Neuronal stem cell (in vitro differentiated cells): ENCODE data around the gene RNU6-9.
A peak's percentile ranks its signal among the peaks of the same experiment; 100 is the strongest.

Source experiments
- DNase-seq: peaks from one replicate; pipeline ENCODE4 v3.0.0-alpha.2; 2013; ENCODE audit warnings: low spot score
- H2AFZ ChIP-seq: one replicate; pipeline ENCODE4 v1.6.1; 2013; ENCODE audit warnings: mild to moderate bottlenecking, low read length, inconsistent platforms
- H2AK5ac ChIP-seq: 2 replicates; pipeline ENCODE4 v1.6.1; 2013; ENCODE audit warnings: low read depth, mild to moderate bottlenecking, inconsistent platforms, low read length, moderate library complexity, mixed read lengths
- H2BK120ac ChIP-seq: 2 replicates; pipeline ENCODE4 v1.6.1; 2013; ENCODE audit warnings: low read depth, mild to moderate bottlenecking, inconsistent platforms, low read length, moderate library complexity, mixed read lengths
- H2BK12ac ChIP-seq: one replicate; pipeline ENCODE4 v1.6.1; 2013; ENCODE audit warnings: low read length, inconsistent platforms
- H2BK15ac ChIP-seq: 2 replicates; pipeline ENCODE4 v1.6.1; 2013; ENCODE audit warnings: mild to moderate bottlenecking, low read length, inconsistent platforms, mixed read lengths
- H2BK5ac ChIP-seq: one replicate; pipeline ENCODE4 v1.6.1; 2013; ENCODE audit warnings: inconsistent platforms, mild to moderate bottlenecking, low read length, moderate library complexity
- H3K14ac ChIP-seq: one replicate; pipeline ENCODE4 v1.6.1; 2013; ENCODE audit warnings: low read length, inconsistent platforms
- H3K18ac ChIP-seq: 2 replicates; pipeline ENCODE4 v1.6.1; 2013; ENCODE audit warnings: low read length, inconsistent platforms
- H3K23ac ChIP-seq: 2 replicates; pipeline ENCODE4 v1.6.1; 2013; ENCODE audit warnings: low read depth, mild to moderate bottlenecking, mixed read lengths, low read length, inconsistent platforms; ENCODE audit not compliant: poor library complexity
- H3K27ac ChIP-seq: replicated peaks from 3 replicates; pipeline ENCODE4 v1.5.1; 2013; ENCODE audit warnings: low read length, inconsistent platforms
- H3K27me3 ChIP-seq, 3 experiments: 2 replicates each; pipeline ENCODE4 v1.6.1; 2013; ENCODE audit warnings: low read length in 3 of 3, mild to moderate bottlenecking in 2 of 3, inconsistent platforms in 1 of 3, low read depth in 1 of 3, mixed read lengths in 1 of 3, moderate library complexity in 1 of 3; ENCODE audit not compliant: control insufficient read depth in 3 of 3, insufficient read depth in 3 of 3
- H3K36me3 ChIP-seq, 2 donors: replicated peaks in 1 of 2; 2 replicates each; pipeline ENCODE4 v1.6.1; 2013; ENCODE audit warnings: low read length in 2 of 2; ENCODE audit not compliant: control insufficient read depth in 2 of 2, insufficient read depth in 2 of 2
- H3K4ac ChIP-seq: 2 replicates; pipeline ENCODE4 v1.6.1; 2013; ENCODE audit warnings: inconsistent platforms, mild to moderate bottlenecking, low read length, moderate library complexity
- H3K4me1 ChIP-seq, 2 donors: 1 replicate in 1 of 2; 2 replicates in 1 of 2; pipeline ENCODE4 v1.6.1; 2013; ENCODE audit warnings: low read length in 2 of 2, low read depth in 1 of 2; ENCODE audit not compliant: control insufficient read depth in 2 of 2, insufficient read depth in 1 of 2
- H3K4me2 ChIP-seq: one replicate; pipeline ENCODE4 v1.6.1; 2013; ENCODE audit warnings: mild to moderate bottlenecking, low read length, inconsistent platforms; ENCODE audit not compliant: insufficient read depth, poor library complexity, severe bottlenecking
- H3K4me3 ChIP-seq, 2 donors: 2 replicates each; pipeline ENCODE4 v1.5.1; 2013; ENCODE audit warnings: low read length in 2 of 2, mild to moderate bottlenecking in 2 of 2, inconsistent platforms in 1 of 2, moderate library complexity in 1 of 2
- H3K79me1 ChIP-seq: one replicate; pipeline ENCODE4 v1.6.1; 2013; ENCODE audit warnings: low read depth, mild to moderate bottlenecking, inconsistent platforms, low read length, moderate library complexity
- H3K9ac ChIP-seq: one replicate; pipeline ENCODE4 v1.6.1; 2013; ENCODE audit warnings: mild to moderate bottlenecking, low read depth, low read length, inconsistent platforms; ENCODE audit not compliant: poor library complexity
- H3K9me3 ChIP-seq, 2 donors: replicated peaks in 1 of 2; 2 replicates each; pipeline versions ENCODE3 to v1.6.1; 2013; ENCODE audit warnings: low read length in 2 of 2, mild to moderate bottlenecking in 2 of 2, inconsistent platforms in 1 of 2, low read depth in 1 of 2, mixed read lengths in 1 of 2, moderate library complexity in 1 of 2; ENCODE audit not compliant: control insufficient read depth in 2 of 2, insufficient read depth in 1 of 2
- H4K8ac ChIP-seq: one replicate; pipeline ENCODE4 v1.6.1; 2013; ENCODE audit warnings: low read depth, mild to moderate bottlenecking, inconsistent platforms, low read length, moderate library complexity
- H4K91ac ChIP-seq: one replicate; pipeline ENCODE4 v1.6.1; 2013; ENCODE audit warnings: low read length, low read depth, mild to moderate bottlenecking, inconsistent platforms; ENCODE audit not compliant: poor library complexity
- WGBS, 2 donors: extraction: QIAGEN DNeasy Blood & Tissue Kit; methylation state at CpG; one replicate each; pipeline ENCODE4 v1.1.7; 2013; ENCODE audit warnings: missing lambda C conversion rate in 2 of 2, mixed read lengths in 1 of 2; ENCODE audit not compliant: insufficient read length in 2 of 2, insufficient replicate concordance in 1 of 2; ENCODE audit errors: extremely low coverage in 2 of 2; 5-methylcytosine and 5-hydroxymethylcytosine counted together

Gene RNU6-9

GRCh38 chr19:879711-880438, 13.4 kb upstream of the RNU6-9 start:
- H3K36me3 ChIP-seq = peaks cover 53 to 76% of the 10 kb centered on the region in 2 donors

GRCh38 chr19:881385-882071, 11.8 kb upstream of the RNU6-9 start:
- Histone ChIP-seq H2AK5ac (peak overlapping the region; percentile 75), H2AFZ (no peak overlapping the region), H4K8ac (peak overlapping the region; percentile 43), H3K4ac (no peak overlapping the region), H3K4me2 (no peak overlapping the region), H3K4me1 (no peaks in the 10 kb centered on the region), H3K27ac (no peak overlapping the region), H3K4me3 (peak overlapping the region in 1 of 2 donors; percentile 18), H3K9me3 (peaks cover 0 to 6% of the 10 kb centered on the region in 2 donors), H3K79me1 (peaks cover 15% of the 10 kb centered on the region), H2BK120ac (no peak overlapping the region), H2BK5ac (peak overlapping the region; percentile 66), H3K9ac (peak overlapping the region; percentile 44), H4K91ac (no peak overlapping the region), H3K14ac (no peak overlapping the region), H3K27me3 (no peaks in the 10 kb centered on the region), H3K23ac (peak overlapping the region; percentile 73), H2BK15ac (no peak overlapping the region), H3K18ac (no peak overlapping the region), H3K36me3 (peaks cover 50 to 77% of the 10 kb centered on the region in 2 donors), H2BK12ac (no peak overlapping the region)
- WGBS, 2 donors = no CpG with 5 or more reads among the region's 34 CpGs
- DNase-seq = no peak

More at GRCh38 chr19:879711-880438, 13.4 kb upstream of the RNU6-9 start:
- Histone ChIP-seq H3K23ac (peak overlapping the region; percentile 85), H3K27me3 (no peaks in the 10 kb centered on the region), H3K27ac (no peak overlapping the region), H3K4me3 (no peak overlapping the region), H3K9ac (no peak overlapping the region), H4K91ac (no peak overlapping the region), H3K14ac (no peak overlapping the region), H4K8ac (no peak overlapping the region), H3K9me3 (peaks cover 0 to 6% of the 10 kb centered on the region in 2 donors), H3K18ac (no peak overlapping the region), H2BK5ac (no peak overlapping the region), H2AK5ac (no peak overlapping the region), H3K4ac (no peak overlapping the region), H2BK12ac (no peak overlapping the region), H3K4me1 (no peaks in the 10 kb centered on the region), H3K4me2 (no peak overlapping the region), H2AFZ (no peak overlapping the region), H3K79me1 (peaks cover 12% of the 10 kb centered on the region), H2BK15ac (no peak overlapping the region), H2BK120ac (no peak overlapping the region)
- no CpG with 5 or more reads among the region's 37 CpGs for WGBS, 2 donors
- DNase-seq = no peak

GRCh38 chr19:882871-883497, 10.3 kb upstream of the RNU6-9 start:
- Histone ChIP-seq H3K36me3 (peaks cover 51 to 85% of the 10 kb centered on the region in 2 donors), H3K4ac (no peak overlapping the region), H3K9ac (no peak overlapping the region), H3K14ac (no peak overlapping the region), H3K23ac (no peak overlapping the region), H3K4me1 (no peaks in the 10 kb centered on the region), H2BK15ac (no peak overlapping the region), H3K4me2 (no peak overlapping the region), H3K18ac (no peak overlapping the region), H2BK12ac (no peak overlapping the region), H2BK120ac (no peak overlapping the region), H3K4me3 (no peak overlapping the region), H4K91ac (no peak overlapping the region), H3K79me1 (peaks cover 12% of the 10 kb centered on the region), H2BK5ac (no peak overlapping the region), H3K27ac (no peak overlapping the region), H4K8ac (peak overlapping the region; percentile 17), H2AK5ac (no peak overlapping the region), H2AFZ (no peak overlapping the region), H3K27me3 (no peaks in the 10 kb centered on the region), H3K9me3 (peaks cover 0 to 6% of the 10 kb centered on the region in 2 donors)
- no peak for DNase-seq
- no CpG with 5 or more reads among the region's 30 CpGs for WGBS, 2 donors

GRCh38 chr19:883661-884211, 9.5 kb upstream of the RNU6-9 start:
- no peak overlapping the region for H3K9ac ChIP-seq
- H3K14ac ChIP-seq = no peak overlapping the region
- H3K4me3 ChIP-seq = no peak overlapping the region
- H2AK5ac ChIP-seq = no peak overlapping the region
- DNase-seq = no peak
- no peaks in the 10 kb centered on the region for H3K27me3 ChIP-seq
- H3K4me1 ChIP-seq = no peaks in the 10 kb centered on the region
- H2AFZ ChIP-seq = no peak overlapping the region
- peaks cover 12% of the 10 kb centered on the region for H3K79me1 ChIP-seq
- no CpG with 5 or more reads among the region's 22 CpGs for WGBS, 2 donors
- H4K8ac ChIP-seq = no peak overlapping the region
- H3K23ac ChIP-seq = no peak overlapping the region
- H2BK15ac ChIP-seq = no peak overlapping the region
- no peak overlapping the region for H2BK5ac ChIP-seq
- H3K4me2 ChIP-seq = no peak overlapping the region
- peaks cover 0 to 6% of the 10 kb centered on the region in 2 donors for H3K9me3 ChIP-seq
- H2BK12ac ChIP-seq = no peak overlapping the region
- H3K27ac ChIP-seq = no peak overlapping the region
- peaks cover 52 to 89% of the 10 kb centered on the region in 2 donors for H3K36me3 ChIP-seq
- H3K18ac ChIP-seq = no peak overlapping the region
- H3K4ac ChIP-seq = no peak overlapping the region
- no peak overlapping the region for H2BK120ac ChIP-seq
- H4K91ac ChIP-seq = no peak overlapping the region
